IPS-18c (cell line): ENCODE data around the gene HNRNPA2B1.
"Not testable (repeated sequence)": the region's sequence is repeated elsewhere in the genome, so short reads cannot be mapped to it uniquely, and the experiment has no call there.

Experiments used
- H3K4me3 ChIP-seq: 2 replicates; pipeline ENCODE4 v1.7.0; 2013; ENCODE audit warnings: low read depth, mild to moderate bottlenecking, low read length, moderate library complexity; ENCODE audit not compliant: insufficient read depth
- H3K9me3 ChIP-seq: one replicate; pipeline ENCODE4 v1.6.1; 2013; ENCODE audit warnings: mild to moderate bottlenecking, low read length, moderate library complexity; ENCODE audit not compliant: control insufficient read depth, insufficient read depth

The HNRNPA2B1 gene

DNA sequence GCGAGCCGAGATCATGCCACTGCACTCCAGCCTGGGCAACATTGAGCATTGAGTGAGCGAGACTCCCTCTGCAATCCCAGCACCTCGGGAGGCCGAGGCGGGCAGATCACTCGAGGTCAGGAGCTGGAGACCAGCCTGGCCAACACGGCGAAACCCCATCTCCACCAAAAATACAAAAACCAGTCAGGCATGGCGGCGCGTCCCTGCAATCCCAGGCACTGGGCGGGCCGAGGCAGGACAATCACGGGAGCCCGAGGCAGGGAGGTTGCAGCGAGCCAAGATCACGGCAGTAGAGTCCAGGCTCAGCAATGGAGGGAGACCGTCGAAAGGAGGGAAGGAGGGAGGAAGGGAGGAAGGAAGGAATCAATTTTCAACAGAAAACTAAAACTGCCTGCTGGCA, 23.3 kb downstream of the HNRNPA2B1 start:
- H3K4me3 ChIP-seq, H3K9me3 ChIP-seq: not testable (repeated sequence)

DNA sequence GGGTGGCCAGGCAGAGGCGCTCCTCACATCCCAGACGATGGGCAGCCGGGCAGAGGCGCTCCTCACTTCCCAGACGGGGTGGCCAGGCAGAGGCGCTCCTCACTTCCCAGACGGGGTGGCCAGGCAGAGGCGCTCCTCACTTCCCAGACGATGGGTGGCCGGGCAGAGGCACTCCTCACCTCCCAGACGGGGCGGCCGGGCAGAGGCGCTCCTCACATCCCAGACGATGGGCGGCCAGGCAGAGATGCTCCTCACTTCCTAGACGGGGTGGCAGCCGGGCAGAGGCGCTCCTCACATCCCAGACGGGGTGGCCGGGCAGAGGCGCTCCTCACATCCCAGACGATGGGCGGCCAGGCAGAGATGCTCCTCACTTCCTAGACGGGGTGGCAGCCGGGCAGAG, 23.9 kb downstream of the HNRNPA2B1 start:
- H3K9me3 ChIP-seq, H3K4me3 ChIP-seq: not testable (repeated sequence)

DNA sequence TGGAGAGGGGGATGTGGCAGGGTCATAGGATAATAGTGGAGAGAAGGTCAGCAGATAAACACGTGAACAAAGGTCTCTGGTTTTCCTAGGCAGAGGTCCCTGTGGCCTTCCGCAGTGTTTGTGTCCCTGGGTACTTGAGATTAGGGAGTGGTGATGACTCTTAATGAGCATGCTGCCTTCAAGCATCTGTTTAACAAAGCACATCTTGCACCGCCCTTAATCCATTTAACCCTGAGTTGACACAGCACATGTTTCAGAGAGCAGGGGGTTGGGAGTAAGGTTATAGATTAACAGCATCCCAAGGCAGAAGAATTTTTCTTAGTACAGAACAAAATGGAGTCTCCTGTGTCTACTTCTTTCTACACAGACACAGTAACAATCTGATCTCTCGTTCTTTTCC, 24.6 kb downstream of the HNRNPA2B1 start:
- not testable (repeated sequence) for H3K9me3 ChIP-seq, H3K4me3 ChIP-seq

DNA sequence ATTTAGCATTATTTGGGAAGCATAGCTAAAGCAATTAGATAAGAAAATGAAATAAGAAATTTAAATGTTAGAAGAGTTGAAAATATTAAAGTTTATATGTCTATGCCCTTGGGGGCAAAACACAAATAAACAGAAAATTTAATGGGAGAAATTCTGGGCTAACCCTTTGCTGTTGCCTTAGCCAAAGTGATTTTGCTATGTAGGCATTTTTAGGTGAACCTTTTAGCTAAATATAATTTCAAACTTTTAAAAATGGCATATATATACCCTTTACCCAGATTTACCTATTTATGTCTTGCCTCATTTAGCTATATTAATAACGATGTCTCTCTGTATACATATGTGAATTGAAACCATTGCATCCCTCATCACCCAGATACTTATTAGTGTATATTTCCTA, 28.5 kb downstream of the HNRNPA2B1 start:
- peaks cover 6% of the 10 kb centered on the region for H3K9me3 ChIP-seq
- H3K4me3 ChIP-seq = no peak overlapping the region

DNA sequence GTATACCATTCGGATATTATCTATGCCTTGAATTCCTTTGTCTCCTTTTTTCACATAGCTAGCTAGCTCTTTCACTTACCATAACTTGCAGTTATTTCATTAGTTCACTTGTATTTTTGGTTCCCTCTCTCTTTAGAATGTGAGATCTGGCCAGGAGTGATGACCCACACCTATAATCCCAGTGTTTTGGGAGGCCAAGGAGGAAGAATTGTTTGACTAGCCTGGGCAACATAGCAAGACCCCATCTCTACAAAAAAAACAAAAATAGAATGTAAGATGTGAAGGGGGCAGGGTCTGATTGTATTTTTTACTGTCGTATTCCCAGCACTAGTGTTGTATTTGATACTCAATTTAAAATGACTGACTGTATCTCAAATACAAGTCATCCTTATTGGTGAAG, 28.9 kb downstream of the HNRNPA2B1 start:
- peaks cover 6% of the 10 kb centered on the region for H3K9me3 ChIP-seq

DNA sequence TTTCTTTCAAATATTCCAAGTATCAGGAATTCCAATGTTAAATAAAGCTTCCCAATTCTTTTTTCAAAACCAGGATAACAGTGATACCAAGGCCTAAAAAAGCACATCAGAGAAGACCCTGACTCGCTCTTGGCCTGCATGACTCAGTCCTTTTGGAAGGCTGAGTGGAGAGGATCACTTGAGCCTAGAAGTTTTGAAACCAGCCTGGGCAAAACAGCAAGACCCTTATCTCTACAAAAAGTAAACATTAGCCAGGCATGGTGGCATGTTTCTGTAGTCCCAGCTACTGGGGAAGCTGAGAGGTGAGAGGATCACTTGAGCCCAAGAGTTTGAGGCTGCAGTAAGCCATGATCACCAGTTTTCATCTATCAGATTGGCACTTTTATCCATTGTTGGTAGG, 29.9 kb downstream of the HNRNPA2B1 start:
- Histone ChIP-seq H3K4me3 (no peak overlapping the region), H3K9me3 (peaks cover 6% of the 10 kb centered on the region)

More for the DNA sequence above, 28.9 kb downstream of the HNRNPA2B1 start:
- no peak overlapping the region for H3K4me3 ChIP-seq

DNA sequence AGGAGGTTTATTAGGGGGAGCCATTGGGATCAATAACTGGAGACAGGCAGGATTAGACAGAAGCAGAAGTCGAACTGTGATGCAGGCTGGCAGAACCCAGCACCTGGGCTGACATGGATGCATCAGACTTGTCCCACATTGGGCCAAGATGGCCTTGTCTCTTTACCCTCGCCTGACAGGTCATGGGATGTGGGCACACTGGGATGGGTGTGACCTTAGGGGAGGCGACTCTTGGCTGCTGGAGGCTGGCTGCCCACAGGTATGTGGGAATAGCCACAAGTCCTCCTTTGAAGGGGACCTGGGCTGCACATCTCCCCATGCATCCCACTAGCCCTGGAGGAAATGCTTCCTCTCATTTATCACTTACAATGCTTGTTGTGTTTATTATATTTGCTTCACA, 31.3 kb downstream of the HNRNPA2B1 start:
- Histone ChIP-seq H3K9me3 (peaks cover 6% of the 10 kb centered on the region), H3K4me3 (no peak overlapping the region)

DNA sequence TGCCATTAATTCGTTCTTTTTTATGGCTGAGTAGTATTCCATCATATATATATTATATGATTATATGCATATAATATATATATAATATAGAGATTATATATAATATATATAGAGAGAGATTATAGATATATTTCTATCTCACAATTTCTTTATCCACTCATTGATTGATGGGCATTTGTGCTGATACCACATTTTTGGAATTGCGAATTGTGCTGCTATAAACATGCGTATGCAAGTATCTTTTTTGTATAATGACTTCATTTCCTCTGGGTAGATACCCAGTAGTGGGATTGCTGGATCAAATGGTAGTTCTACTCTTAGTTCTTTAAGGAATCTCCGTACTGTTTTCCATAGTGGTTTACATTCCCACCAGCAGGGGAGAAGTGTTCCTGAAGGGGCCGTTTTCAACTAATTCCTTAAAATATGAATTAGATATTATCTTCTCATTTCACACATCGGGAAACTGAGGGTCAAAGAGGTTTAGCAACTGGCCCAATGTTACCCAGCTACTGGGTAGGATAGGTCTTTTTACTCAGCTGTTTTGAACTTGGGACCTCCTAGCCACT, 32.0 kb downstream of the HNRNPA2B1 start:
- peaks cover 6% of the 10 kb centered on the region for H3K9me3 ChIP-seq

DNA sequence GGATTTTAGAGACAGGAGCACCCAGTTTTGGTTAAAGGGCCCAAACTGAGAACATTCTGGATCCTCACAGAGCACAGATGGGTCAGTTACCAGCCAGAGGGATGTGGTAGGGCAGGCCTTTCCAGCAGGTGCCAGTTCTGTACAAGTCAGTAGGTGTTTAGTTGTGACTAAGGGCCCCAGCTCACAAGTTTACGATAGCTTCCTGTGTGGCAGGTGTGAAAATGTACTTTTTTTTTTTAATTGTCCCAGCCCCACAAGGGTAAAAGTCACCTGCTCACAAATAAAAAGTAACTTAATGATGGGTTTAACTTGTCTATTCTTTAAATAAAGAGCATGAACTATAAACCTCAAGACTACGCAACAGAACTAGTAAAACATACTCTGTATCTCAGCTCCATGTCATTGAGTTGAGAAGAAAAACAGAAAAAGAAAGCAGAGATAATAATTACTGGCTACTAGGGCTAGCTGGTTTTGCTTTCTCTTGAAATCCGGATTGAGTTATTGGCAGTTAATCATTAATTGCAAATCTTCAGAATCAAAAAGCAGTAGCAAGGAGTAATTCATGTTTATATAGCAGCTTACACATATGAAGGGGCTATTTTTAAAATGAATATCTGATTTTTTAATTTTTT, 33.1 kb downstream of the HNRNPA2B1 start:
- no peak overlapping the region for H3K4me3 ChIP-seq
- H3K9me3 ChIP-seq = peaks cover 6% of the 10 kb centered on the region

More for the DNA sequence above, 32.0 kb downstream of the HNRNPA2B1 start:
- no peak overlapping the region for H3K4me3 ChIP-seq

DNA sequence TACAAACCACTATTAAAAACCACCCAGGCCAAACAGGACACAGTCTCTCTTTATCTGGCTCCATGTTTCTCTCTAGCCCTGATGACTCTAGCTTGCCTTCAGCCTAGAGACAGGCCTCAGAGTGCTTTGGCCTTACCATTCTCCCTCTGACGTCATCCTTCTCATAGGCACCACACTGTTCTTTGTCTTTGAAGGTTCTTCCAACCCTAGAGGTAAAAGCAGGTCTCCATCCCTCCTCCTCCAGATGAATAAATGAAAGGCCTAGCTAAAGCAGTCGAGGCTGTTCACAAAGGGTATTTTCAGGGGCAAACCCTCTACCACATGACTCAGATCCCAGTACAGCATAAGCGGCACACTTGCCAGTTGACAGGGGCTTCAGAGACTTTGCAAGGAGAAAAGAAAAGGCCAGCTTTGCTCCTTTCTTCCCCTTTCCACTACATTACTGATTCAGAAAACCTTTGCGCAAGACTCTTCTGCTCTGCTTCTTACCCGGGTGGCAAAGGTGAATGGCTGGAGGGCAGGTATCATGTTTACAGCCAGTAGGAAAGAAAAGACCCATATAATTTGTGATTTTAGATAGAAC, 33.8 kb downstream of the HNRNPA2B1 start:
- peaks cover 6% of the 10 kb centered on the region for H3K9me3 ChIP-seq
- no peak overlapping the region for H3K4me3 ChIP-seq

DNA sequence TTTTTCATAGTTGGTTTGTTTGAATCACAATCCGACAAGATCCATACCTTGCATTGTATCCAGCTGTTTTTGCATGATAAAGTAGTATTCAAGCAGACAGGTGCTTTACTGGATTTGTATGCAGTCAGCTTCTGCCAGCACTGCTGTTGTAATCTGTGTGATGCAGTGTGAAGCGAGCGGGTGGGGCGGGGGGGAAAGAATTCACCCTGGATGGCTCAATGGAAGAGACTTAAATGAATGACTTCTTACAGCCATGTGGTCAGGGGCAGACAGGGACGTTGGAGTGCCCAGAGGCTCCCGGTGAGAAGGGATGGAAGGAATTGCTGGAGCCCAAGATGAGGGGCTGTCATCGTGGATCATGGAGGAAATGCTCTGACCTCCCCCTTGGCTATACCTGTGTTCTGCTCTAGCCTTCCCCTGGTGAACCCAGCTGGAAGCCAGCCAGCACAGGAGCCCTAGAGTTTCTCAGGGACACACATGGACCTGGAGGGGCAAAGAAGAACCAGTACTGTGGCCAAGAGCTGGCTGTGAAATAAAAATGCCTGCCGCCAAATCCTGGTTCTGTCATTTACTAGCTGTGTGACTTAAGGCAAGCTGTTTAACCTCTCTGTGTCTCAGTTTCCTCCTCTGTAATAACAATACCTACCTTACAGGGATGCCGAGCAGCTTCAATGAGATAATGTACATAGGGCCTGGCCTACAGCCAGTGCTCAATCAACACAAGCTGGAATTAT, 34.4 kb downstream of the HNRNPA2B1 start:
- Histone ChIP-seq H3K4me3 (no peak overlapping the region), H3K9me3 (peaks cover 2% of the 10 kb centered on the region)

DNA sequence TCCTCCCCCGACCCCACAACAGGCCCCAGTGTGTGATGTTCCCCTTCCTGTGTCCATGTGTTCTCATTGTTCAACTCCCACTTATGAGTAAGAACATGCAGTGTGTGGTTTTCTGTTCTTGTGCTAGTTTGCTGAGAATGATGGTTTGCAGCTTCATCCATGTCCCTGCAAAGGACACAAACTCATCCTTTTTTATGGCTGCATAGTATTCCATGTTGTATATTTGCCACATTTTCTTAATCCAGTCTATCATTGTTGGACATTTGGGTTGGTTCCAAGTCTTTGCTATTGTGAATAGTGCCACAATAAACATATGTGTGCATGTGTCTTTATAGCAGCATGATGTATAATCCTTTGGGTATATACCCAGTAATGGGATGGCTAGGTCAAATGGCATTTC, 36.7 kb downstream of the HNRNPA2B1 start:
- not testable (repeated sequence) for H3K9me3 ChIP-seq, H3K4me3 ChIP-seq

DNA sequence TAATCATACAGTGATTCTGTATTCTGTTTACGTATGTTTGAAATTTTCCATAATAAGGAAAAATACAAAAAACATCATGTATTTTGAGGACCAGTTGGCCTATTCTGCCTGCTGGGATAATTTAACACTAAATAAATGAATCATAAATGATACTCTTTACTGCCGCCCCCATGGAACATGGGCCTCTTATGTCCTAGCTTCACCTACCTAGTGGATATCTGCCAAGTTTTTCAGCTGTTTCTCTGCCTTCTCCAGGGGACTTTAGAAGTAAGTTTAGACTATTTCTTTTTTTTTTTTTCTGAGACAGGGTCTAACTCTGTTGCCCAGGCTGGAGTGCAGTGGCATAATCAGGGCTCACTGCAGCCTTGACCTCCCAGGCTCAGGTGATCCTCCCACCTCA, 38.1 kb downstream of the HNRNPA2B1 start:
- no peak overlapping the region for H3K4me3 ChIP-seq
- no peaks in the 10 kb centered on the region for H3K9me3 ChIP-seq

DNA sequence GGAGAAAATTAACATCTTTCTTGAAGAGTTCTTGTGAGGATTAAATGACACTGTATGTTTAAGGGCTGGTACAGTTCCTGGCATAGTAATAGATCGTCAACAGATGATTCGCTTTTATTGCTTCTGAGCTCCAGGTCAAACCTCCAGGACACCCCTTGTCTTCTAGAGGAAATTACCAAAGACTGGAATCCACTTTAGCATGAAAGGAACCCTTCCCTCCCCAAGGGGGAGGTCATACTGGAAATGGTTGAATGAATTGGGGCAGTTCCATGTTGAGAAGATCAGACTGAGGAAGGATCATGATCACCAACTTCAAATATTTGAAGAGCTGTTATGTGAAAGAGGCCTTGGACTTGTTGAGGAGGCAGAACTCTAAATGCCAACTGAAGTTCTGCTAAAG, 39.6 kb downstream of the HNRNPA2B1 start:
- Histone ChIP-seq H3K4me3 (no peak overlapping the region), H3K9me3 (no peaks in the 10 kb centered on the region)

DNA sequence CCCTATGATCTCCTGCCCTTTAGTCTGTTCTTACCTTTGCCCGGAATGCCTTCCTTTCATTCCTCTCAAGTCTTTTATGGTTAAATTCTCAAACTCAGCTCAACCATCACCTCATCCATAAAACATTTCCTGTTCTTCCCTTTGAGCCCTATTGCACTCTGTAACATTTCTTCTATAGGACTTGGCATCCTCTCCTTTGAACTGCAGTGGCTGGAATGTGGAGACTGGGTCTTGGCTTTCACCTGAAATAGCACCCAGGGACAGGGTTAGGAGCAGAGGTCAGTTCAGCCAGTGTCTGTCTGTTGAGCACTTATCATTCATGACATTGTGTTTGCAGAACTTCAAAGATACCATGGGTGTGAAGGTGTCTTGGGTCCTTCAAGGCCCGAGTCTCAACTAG, 41.3 kb downstream of the HNRNPA2B1 start:
- Histone ChIP-seq H3K9me3 (no peaks in the 10 kb centered on the region), H3K4me3 (no peak overlapping the region)

DNA sequence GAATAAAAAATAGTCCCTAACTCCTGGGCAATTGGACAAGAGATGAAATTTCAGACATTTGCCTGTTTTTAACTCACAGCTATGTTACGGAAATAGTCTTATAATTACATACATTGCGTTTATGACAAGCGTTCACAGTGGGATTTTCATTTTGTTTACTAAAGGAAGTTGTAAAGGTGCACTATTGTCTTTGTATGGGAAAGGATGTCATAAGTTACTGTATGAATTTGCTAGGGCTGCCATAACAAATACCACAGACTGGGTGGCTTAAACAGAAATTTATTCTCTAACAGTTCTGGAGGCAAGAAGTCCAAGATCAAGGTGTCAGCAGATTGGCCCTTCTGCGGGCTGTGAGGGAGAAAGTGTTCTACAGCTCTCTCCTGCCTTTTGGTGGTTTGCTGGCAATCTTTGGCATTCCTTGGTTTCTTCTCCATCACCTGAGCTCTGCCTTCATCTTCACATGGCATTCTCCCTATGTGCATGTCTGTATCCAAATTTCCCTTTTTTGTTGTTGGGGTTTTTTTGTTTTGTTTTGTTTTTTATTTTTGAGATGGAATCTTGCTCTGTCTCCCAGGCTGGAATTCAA, 42.9 kb downstream of the HNRNPA2B1 start:
- Histone ChIP-seq H3K4me3 (no peak overlapping the region), H3K9me3 (no peaks in the 10 kb centered on the region)

DNA sequence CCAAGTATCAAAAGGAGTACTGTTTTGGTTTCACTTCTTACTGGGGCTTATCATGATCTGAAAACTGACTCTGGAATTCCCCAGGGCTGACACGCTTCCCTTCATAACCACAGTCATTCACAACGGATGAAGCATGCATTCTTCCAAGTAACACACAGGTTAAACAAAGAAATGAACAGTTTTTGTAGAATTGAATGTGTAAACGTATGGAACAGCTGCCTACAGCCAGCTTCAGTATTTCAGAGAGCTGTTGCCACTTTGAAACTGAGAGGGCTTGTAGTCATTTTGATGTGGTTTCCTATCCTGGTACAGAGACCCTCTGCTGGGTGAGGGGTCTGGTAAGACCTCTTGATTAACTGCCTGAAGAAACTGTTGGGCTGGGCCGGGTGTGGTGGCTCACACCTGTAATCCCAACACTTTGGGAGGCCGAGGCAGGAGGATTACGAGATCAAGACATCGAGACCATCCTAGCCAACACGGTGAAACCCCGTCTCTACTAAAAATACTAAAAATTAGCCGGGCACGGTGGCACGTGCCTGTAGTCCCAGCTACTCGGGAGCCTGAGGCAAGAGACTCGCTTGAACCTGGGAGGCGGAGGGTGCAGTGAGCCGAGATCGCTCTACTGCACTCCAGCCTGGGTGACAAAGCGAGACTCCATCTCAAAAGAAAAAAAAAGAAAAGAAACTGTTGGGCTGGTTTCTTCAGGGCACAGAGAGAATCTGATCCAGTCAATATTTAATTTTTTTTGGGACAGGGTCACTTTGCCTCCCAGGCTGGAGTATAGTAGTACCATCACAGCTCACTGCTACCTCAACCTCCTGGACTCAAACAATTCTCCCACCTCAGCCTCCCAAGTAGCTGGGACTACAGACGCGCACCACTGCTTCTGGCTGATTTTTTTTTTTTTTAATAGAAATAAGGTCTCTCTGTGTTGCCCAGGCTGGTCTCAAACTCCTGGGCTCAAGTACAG, 43.8 kb downstream of the HNRNPA2B1 start:
- H3K4me3 ChIP-seq = no peak overlapping the region
- H3K9me3 ChIP-seq = no peaks in the 10 kb centered on the region
